K562 (cell line): Measurements from ENCODE around the gene STC2. TPM values are rescaled to one million over a fixed set of nuclear protein-coding genes. Genes with fewer than 3 reads are reported as not detected.

ENCODE experiments used
- ARID2 ChIP-seq: fragments of 450-650 bp; IDR thresholded peaks from 2 replicates; pipeline ENCODE4 v1.6.1; 2017; ENCODE audit warnings: antibody characterized with exemption, mild to moderate bottlenecking
- E2F3 ChIP-seq: fragments of 250-450 bp; sonication (Bioruptor Pico); IDR thresholded peaks from 2 replicates; pipeline ENCODE4 v1.4.0; 2020; ENCODE audit warnings: mild to moderate bottlenecking
- EP400 ChIP-seq: fragments of 450-650 bp; IDR thresholded peaks from 2 replicates; pipeline ENCODE4 v1.6.1; 2017; ENCODE audit warnings: antibody characterized with exemption, mild to moderate bottlenecking, moderate library complexity
- HLTF ChIP-seq: fragments of 450-650 bp; IDR thresholded peaks from 2 replicates; pipeline ENCODE4 v1.6.1; 2016
- KLF10 ChIP-seq: fragments of 250-450 bp; sonication (Bioruptor Pico); IDR thresholded peaks from 2 replicates; pipeline ENCODE4 v1.6.1; 2021; ENCODE audit warnings: matching md5 sums
- KLF13 ChIP-seq: fragments of 450-650 bp; IDR thresholded peaks from 2 replicates; pipeline ENCODE4 v1.6.1; 2016; ENCODE audit warnings: missing genetic modification characterization, low read depth, mild to moderate bottlenecking, missing compliant biosample characterization, moderate library complexity, borderline replicate concordance
- SMAD3 ChIP-seq: fragments of 450-650 bp; formaldehyde crosslinking; conservative IDR thresholded peaks from 2 replicates; pipeline ENCODE4 v1.4.0; 2020; ENCODE audit warnings: mild to moderate bottlenecking
- SMARCE1 ChIP-seq: fragments of 450-650 bp; IDR thresholded peaks from 2 replicates; pipeline ENCODE4 v1.7.1; 2016; ENCODE audit warnings: mild to moderate bottlenecking
- SNIP1 ChIP-seq: fragments of 450-650 bp; IDR thresholded peaks from 2 replicates; pipeline ENCODE4 v1.7.1; 2017; ENCODE audit warnings: low read depth, mild to moderate bottlenecking
- SREBF1 ChIP-seq: fragments of 150-350 bp; IDR thresholded peaks from 2 replicates; pipeline ENCODE4 v1.6.1; 2014; ENCODE audit warnings: antibody characterized with exemption, low read depth, low read length, borderline replicate concordance
- SRF ChIP-seq, 2 experiments: fragments of 250-450, 450-650 bp in 1 of 2; sonication (Bioruptor Pico) in 1 of 2; sonication (generic) in 1 of 2; formaldehyde crosslinking; IDR thresholded peaks; 2 replicates each; pipeline versions ENCODE4 v1.5.0 to v1.5.1; 2020 to 2022; ENCODE audit warnings: mild to moderate bottlenecking in 1 of 2, missing genetic modification reagents in 1 of 2
- TAF1 ChIP-seq: IDR thresholded peaks from 2 replicates; pipeline ENCODE4 v1.6.1; 2011; ENCODE audit warnings: mild to moderate bottlenecking, low read length, moderate library complexity; ENCODE audit not compliant: insufficient read depth, control insufficient read depth, severe bottlenecking; ENCODE audit errors: extremely low read depth
- TAL1 ChIP-seq: fragments of 450-650 bp; IDR thresholded peaks from 2 replicates; pipeline ENCODE4 v1.6.1; 2016; ENCODE audit warnings: mild to moderate bottlenecking
- ZBTB17 ChIP-seq: fragments of 450-650 bp; formaldehyde crosslinking; IDR thresholded peaks from 2 replicates; pipeline ENCODE4 v1.4.0; 2020; ENCODE audit warnings: mild to moderate bottlenecking
- ZNF224 ChIP-seq: sonication (generic); formaldehyde crosslinking; IDR thresholded peaks from 2 replicates; pipeline ENCODE4 v1.8.0; 2022; ENCODE audit warnings: mild to moderate bottlenecking, missing genetic modification reagents
- ZNF280A ChIP-seq: fragments of 450-650 bp; IDR thresholded peaks from 2 replicates; pipeline ENCODE4 v1.6.1; 2018; ENCODE audit warnings: mild to moderate bottlenecking, low read depth; ENCODE audit not compliant: partially characterized antibody
- ZNF398 ChIP-seq: fragments of 250-450 bp; sonication (Bioruptor Pico); IDR thresholded peaks from 2 replicates; pipeline ENCODE4 v1.8.0; 2021; ENCODE audit warnings: moderate library complexity, mild to moderate bottlenecking, inconsistent platforms
- ZNF57 ChIP-seq: fragments of 450-650 bp; formaldehyde crosslinking; IDR thresholded peaks from 2 replicates; pipeline ENCODE4 v1.4.0; 2020; ENCODE audit warnings: mild to moderate bottlenecking, moderate library complexity
- ZNF696 ChIP-seq: fragments of 250-450 bp; sonication (Bioruptor Pico); conservative IDR thresholded peaks from 2 replicates; pipeline ENCODE4 v1.4.0; 2020; ENCODE audit warnings: mild to moderate bottlenecking, moderate library complexity
- ZNF75A ChIP-seq: fragments of 450-650 bp; formaldehyde crosslinking; IDR thresholded peaks from 2 replicates; pipeline ENCODE4 v1.4.0; 2020; ENCODE audit warnings: mild to moderate bottlenecking
- polyA plus RNA-seq, 8 experiments: library from polyadenylated mRNA; depleted of rRNA in 4 of 8; stranded (reverse) in 5 of 8; unstranded in 3 of 8; fragments of >200 nt; fragmentation: Nextera tagmentation in 2 of 8; fragmentation: Illumina TruSeq in 1 of 8; extraction: Ambion mirVana in 2 of 8; extraction: Trizol in 1 of 8; gene quantifications; 2 replicates each; pipeline versions ENCODE4 v1.2.1 to v1.2.3, GENCODE V29; 2011 to 2014; ENCODE audit warnings: inconsistent platforms in 1 of 8, missing spikeins in 1 of 8
- total RNA-seq, 7 experiments: library from RNA; depleted of rRNA in 6 of 7; stranded (reverse); fragments of >200 nt in 6 of 7; fragmentation: Illumina TruSeq in 2 of 7; extraction: Trizol in 2 of 7; gene quantifications; 2 replicates each; pipeline versions ENCODE4 v1.2.1 to v1.2.3, GENCODE V29; 2011 to 2021; ENCODE audit warnings: low replicate concordance in 1 of 7
- TF ChIP-seq, protein P1 (sequence below): fragments of 250-450 bp; sonication (Bioruptor Pico); IDR thresholded peaks from 2 replicates; pipeline ENCODE4 v1.5.0; 2020; ENCODE audit warnings: mild to moderate bottlenecking
- TF ChIP-seq, protein P2 (sequence below): fragments of 450-650 bp; IDR thresholded peaks from 2 replicates; pipeline ENCODE4 v1.6.1; 2017; ENCODE audit warnings: antibody characterized with exemption, mild to moderate bottlenecking

The STC2 gene
- total and polyA plus RNA-seq, 9 of the 15 experiments (the other 6 are each of a cell fraction or from before 2014, with no cell fraction given): 0.62 to 31.7 (median 7.4) TPM

GRCh38 chr5:173331956-173332479 is 3.8 kb upstream of the STC2 start (continued):
- TF ChIP-seq, protein P1, sequence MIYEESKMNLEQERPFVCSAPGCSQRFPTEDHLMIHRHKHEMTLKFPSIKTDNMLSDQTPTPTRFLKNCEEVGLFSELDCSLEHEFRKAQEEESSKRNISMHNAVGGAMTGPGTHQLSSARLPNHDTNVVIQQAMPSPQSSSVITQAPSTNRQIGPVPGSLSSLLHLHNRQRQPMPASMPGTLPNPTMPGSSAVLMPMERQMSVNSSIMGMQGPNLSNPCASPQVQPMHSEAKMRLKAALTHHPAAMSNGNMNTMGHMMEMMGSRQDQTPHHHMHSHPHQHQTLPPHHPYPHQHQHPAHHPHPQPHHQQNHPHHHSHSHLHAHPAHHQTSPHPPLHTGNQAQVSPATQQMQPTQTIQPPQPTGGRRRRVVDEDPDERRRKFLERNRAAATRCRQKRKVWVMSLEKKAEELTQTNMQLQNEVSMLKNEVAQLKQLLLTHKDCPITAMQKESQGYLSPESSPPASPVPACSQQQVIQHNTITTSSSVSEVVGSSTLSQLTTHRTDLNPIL (CRISPR knock-in tag): no peak
- TF ChIP-seq SNIP1 (no peak), EP400 (peak; percentile 76), ZNF398 (no peak), ARID2 (peak; percentile 94), TAL1 (no peak), KLF10 (CRISPR knock-in tag) (no peak), ZNF75A (CRISPR knock-in tag) (no peak), HLTF (no peak), ZBTB17 (no peak), ZNF280A (no peak), E2F3 (no peak), SMAD3 (CRISPR knock-in tag) (no peak), ZNF224 (CRISPR knock-in tag) (no peak), ZNF696 (CRISPR knock-in tag) (no peak), SREBF1 (no peak), ZNF57 (CRISPR knock-in tag) (no peak), TAF1 (no peak), SMARCE1 (no peak), SRF (CRISPR knock-in tag; IDR thresholded peaks at IDR 0.05) (no peak), KLF13 (peak; percentile 97)
- TF ChIP-seq, protein P2, sequence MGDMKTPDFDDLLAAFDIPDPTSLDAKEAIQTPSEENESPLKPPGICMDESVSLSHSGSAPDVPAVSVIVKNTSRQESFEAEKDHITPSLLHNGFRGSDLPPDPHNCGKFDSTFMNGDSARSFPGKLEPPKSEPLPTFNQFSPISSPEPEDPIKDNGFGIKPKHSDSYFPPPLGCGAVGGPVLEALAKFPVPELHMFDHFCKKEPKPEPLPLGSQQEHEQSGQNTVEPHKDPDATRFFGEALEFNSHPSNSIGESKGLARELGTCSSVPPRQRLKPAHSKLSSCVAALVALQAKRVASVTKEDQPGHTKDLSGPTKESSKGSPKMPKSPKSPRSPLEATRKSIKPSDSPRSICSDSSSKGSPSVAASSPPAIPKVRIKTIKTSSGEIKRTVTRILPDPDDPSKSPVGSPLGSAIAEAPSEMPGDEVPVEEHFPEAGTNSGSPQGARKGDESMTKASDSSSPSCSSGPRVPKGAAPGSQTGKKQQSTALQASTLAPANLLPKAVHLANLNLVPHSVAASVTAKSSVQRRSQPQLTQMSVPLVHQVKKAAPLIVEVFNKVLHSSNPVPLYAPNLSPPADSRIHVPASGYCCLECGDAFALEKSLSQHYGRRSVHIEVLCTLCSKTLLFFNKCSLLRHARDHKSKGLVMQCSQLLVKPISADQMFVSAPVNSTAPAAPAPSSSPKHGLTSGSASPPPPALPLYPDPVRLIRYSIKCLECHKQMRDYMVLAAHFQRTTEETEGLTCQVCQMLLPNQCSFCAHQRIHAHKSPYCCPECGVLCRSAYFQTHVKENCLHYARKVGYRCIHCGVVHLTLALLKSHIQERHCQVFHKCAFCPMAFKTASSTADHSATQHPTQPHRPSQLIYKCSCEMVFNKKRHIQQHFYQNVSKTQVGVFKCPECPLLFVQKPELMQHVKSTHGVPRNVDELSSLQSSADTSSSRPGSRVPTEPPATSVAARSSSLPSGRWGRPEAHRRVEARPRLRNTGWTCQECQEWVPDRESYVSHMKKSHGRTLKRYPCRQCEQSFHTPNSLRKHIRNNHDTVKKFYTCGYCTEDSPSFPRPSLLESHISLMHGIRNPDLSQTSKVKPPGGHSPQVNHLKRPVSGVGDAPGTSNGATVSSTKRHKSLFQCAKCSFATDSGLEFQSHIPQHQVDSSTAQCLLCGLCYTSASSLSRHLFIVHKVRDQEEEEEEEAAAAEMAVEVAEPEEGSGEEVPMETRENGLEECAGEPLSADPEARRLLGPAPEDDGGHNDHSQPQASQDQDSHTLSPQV: peak; percentile 75
